ENCODE measurements around the gene EHD3.

EHD3 gene

DNA sequence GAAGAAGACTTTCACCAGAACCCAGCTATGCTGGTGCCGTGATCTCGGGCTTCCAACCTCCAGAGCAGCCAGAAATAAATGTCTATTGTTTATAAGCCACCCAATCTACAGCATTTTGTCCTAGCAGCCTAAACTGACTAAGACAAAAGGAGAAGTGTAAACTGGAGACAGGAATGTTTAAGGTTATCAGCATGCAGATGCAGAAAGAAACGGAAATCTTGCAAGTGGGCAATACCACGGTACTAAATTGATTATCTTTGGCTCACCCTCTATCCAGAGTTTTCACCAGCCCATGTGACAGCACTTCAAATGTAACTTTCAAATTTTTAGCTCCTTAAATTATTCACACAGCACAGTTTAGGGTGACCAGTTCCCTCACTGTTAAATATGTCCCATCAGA lies 10.9 kb upstream of the EHD3 start:
- TF ChIP-seq, protein P1, sequence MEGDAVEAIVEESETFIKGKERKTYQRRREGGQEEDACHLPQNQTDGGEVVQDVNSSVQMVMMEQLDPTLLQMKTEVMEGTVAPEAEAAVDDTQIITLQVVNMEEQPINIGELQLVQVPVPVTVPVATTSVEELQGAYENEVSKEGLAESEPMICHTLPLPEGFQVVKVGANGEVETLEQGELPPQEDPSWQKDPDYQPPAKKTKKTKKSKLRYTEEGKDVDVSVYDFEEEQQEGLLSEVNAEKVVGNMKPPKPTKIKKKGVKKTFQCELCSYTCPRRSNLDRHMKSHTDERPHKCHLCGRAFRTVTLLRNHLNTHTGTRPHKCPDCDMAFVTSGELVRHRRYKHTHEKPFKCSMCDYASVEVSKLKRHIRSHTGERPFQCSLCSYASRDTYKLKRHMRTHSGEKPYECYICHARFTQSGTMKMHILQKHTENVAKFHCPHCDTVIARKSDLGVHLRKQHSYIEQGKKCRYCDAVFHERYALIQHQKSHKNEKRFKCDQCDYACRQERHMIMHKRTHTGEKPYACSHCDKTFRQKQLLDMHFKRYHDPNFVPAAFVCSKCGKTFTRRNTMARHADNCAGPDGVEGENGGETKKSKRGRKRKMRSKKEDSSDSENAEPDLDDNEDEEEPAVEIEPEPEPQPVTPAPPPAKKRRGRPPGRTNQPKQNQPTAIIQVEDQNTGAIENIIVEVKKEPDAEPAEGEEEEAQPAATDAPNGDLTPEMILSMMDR (IDR thresholded peaks at IDR 0.05; ENCODE audit: insufficient read depth, low read length, missing control alignments), result no peak
- ChIA-PET POLR2A (no interaction called here), CTCF (interaction anchor here (1.1 to 1.5 kb wide), 2 partner anchors 11 to 111 kb away, joined by 3 to 6 read pairs; partner anchors contain the start of gene EHD3)
- no peak for DNase-seq (ENCODE audit: low read depth, low spot score)
- H3K4me3 ChIP-seq (ENCODE audit: low read depth, low read length), result no peak overlapping the region

DNA sequence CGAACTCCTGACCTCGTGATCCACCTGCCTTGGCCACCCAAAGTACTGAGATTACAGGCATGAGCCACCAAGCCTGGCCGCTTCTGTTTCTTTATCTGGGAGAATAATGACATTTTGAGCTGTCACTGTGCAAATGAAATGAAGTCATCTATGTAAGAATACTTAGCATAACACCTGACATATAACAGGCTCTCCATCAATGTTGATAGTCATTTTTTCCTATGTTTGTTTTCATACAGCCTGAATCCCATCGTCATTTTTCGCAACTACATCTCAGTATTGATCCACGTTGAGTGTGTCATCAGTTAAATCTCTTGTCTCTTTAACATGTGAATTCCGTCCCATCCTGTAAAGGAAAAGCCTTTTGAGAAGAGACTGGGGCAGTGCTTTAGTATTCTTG lies 10.2 kb upstream of the EHD3 start:
- no peak overlapping the region for H3K4me3 ChIP-seq (ENCODE audit: low read depth, low read length)
- no peak for DNase-seq (ENCODE audit: low read depth, low spot score)
- TF ChIP-seq, protein P1 (IDR thresholded peaks at IDR 0.05; ENCODE audit: insufficient read depth, low read length, missing control alignments), result no peak
- ChIA-PET POLR2A (no interaction called here), CTCF (interaction anchor here (0.5 to 1.5 kb wide), 4 partner anchors 10 to 299 kb away, joined by 3 to 6 read pairs (median 3); partner anchors contain the start of gene EHD3)

DNA sequence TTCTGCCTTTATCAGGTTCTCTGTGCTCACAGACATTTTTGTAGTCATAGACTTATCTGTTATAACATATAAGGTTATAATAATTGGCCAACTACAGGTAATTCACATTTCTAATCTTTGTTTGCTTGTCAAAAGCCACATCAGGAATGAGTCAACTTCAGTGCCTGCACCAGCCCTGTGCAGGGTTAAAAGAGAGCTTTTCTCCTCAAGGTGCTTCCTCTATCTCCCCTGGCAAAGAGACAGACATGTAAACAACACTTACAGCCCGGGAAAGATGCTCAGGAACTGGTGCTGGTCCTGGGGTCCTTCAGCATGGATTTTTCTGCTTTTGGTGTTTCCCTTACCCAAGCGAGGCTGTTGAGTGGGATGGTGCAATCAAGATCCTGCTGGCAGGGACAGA lies 7.7 kb upstream of the EHD3 start:
- POLR2A ChIA-PET, result no interaction called here
- no peak overlapping the region for H3K4me3 ChIP-seq (ENCODE audit: low read depth, low read length)
- no peak for DNase-seq (ENCODE audit: low read depth, low spot score)
- CTCF ChIA-PET, result no interaction called here
- TF ChIP-seq, protein P1 (IDR thresholded peaks at IDR 0.05; ENCODE audit: insufficient read depth, low read length, missing control alignments), result no peak

DNA sequence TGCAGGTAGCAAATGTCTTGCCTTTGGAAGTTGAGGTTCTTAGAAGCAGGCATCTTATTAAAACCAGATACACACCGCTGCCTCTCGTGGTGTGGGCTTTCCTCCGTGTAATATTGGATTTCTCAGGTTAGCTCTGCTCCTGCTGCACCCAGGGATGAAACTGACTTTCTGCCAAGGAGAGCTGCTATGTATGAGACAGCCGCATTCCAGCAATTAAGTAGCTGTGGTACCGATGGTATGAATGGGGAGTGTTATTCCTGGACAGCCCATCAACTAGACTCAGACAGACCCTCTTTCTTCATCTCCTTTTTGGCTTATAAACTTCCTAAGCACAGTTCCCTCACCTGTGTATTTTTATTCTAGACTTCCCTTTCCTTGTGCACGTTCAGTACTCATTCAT lies 6.8 kb upstream of the EHD3 start:
- no peak for DNase-seq (ENCODE audit: low read depth, low spot score)
- ChIA-PET CTCF (interaction anchor here (0.8 to 1.1 kb wide), 2 partner anchors 78 to 516 kb away, joined by 3 read pairs; no protein-coding TSS in a partner anchor), POLR2A (no interaction called here)
- TF ChIP-seq, protein P1 (IDR thresholded peaks at IDR 0.05; ENCODE audit: insufficient read depth, low read length, missing control alignments), result no peak
- no peak overlapping the region for H3K4me3 ChIP-seq (ENCODE audit: low read depth, low read length)

DNA sequence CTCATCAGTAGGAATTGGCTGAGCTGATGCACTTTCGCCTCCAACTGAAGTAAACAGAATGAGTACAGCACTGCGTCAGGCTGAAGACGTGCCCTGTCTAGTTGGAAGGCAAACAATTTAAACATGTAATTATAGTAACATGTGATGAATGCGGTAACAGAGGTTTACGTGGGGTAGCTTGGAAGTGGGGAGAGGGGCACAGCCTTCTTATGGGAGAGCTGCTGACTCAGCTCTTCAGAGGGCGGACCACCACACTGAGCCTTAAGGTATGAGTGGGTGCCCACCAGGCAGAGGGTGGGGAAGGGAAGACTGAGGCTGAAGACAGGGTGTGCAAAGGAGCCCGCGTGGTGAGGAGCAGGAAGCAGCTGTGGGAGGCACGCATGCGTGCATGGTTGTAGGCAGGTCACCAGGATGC lies 6.2 kb upstream of the EHD3 start:
- no peak for DNase-seq (ENCODE audit: low read depth, low spot score)
- TF ChIP-seq, protein P1 (IDR thresholded peaks at IDR 0.05; ENCODE audit: insufficient read depth, low read length, missing control alignments), result no peak
- POLR2A ChIA-PET, result no interaction called here

DNA sequence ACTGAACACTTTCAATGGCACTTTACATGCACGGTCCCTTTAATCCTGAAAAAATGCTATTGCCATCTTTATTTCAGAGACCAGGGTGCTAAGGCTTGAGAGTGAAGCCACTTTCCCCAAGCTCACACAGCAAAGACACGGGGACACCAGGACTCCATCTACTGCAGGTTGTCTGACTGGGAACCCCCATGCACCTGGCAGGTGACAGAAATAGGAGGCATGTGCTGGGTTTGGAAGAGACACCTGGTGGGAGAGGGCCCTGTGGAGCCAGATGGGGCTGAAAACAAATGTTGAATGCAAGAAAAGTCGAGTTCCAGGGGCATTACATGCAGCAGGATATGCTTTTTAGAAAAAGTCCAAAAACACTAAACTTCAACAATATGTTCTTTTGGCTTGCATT lies 5.2 kb upstream of the EHD3 start:
- H3K4me3 ChIP-seq (ENCODE audit: low read depth, low read length), result no peak overlapping the region
- ChIA-PET CTCF (interaction anchor here (1.4 kb wide), 1 partner anchor 105 kb away, joined by 4 read pairs; no protein-coding TSS in a partner anchor), POLR2A (no interaction called here)
- no peak for DNase-seq (ENCODE audit: low read depth, low spot score)
- TF ChIP-seq, protein P1 (IDR thresholded peaks at IDR 0.05; ENCODE audit: insufficient read depth, low read length, missing control alignments), result no peak

More for the DNA sequence above, 6.2 kb upstream of the EHD3 start:
- CTCF ChIA-PET, result interaction anchor here (1.1 to 1.4 kb wide), 2 partner anchors 106 to 516 kb away, joined by 3 to 4 read pairs; no protein-coding TSS in a partner anchor
- no peak overlapping the region for H3K4me3 ChIP-seq (ENCODE audit: low read depth, low read length)
